HCT116 (cell line): ENCODE data around the gene RNF220. TPM values are rescaled to one million over a fixed set of nuclear protein-coding genes. Genes with fewer than 3 reads are reported as not detected.

Source experiments
- ATAC-seq: fragments of 200-7000 bp; cut with Tn5 transposase; 2 replicates; pipeline ENCODE4 v1.9.1; 2020; ENCODE audit warnings: mild to moderate bottlenecking, moderate library complexity
- BruUV-seq: library from RNA; stranded (reverse); fragments of 400-500 nt; replicated peaks from 2 replicates; lab custom pipeline; 2021; lab: Mats Ljungman, UMichigan
- CTCF ChIA-PET: fragments of 300-600 bp; sonication (Branson Sonifier 250); formaldehyde crosslinking; loops from one replicate; lab custom pipeline; 2021; ENCODE audit warnings: antibody characterized with exemption; lab: Charles Lee
- POLR2A ChIA-PET: fragments of 300-600, 350-600 bp; sonication (Branson Sonifier 250); formaldehyde crosslinking; loops from one replicate; lab custom pipeline; 2021; ENCODE audit warnings: antibody characterized with exemption; lab: Charles Lee
- RAD21 ChIA-PET, 2 experiments: fragments of 300-600 bp; sonication (Branson Sonifier 250); formaldehyde crosslinking; loops; one replicate each; lab custom pipeline; 2023; ENCODE audit warnings: low total read pairs in 2 of 2; ENCODE audit not compliant: uncharacterized antibody in 2 of 2, unreplicated experiment in 2 of 2, low non-redundant PET in 1 of 2; lab: Charles Lee
- DNase-seq: peaks from one replicate; pipeline ENCODE4 v3.0.0-alpha.2; 2010; ENCODE audit warnings: low read depth, low spot score
- H2AFZ ChIP-seq: fragments of 200-600 bp; shearing (Covaris generic), sonication (generic); 2 replicates; pipeline ENCODE4 v1.6.1; 2017; ENCODE audit warnings: low read depth, mixed run types, mixed read lengths, antibody characterized with exemption, low read length; ENCODE audit not compliant: poor library complexity, severe bottlenecking
- H3K27ac ChIP-seq: 2 replicates; pipeline ENCODE4 v1.5.1; 2012; ENCODE audit warnings: low read depth, low read length
- H3K27me3 ChIP-seq: fragments of 200-600 bp; sonication (generic); 2 replicates; pipeline ENCODE4 v1.6.1; 2016; ENCODE audit warnings: mixed run types, low read length, mixed read lengths; ENCODE audit not compliant: insufficient read depth
- H3K36me3 ChIP-seq, 2 experiments: fragments of 200-500 bp in 1 of 2; fragments of 200-600 bp in 1 of 2; sonication (Bioruptor generic) in 1 of 2; sonication (generic) in 1 of 2; 2 replicates each; pipeline versions ENCODE4 v1.5.1 to v1.6.1; 2014 to 2016; ENCODE audit warnings: low read length in 2 of 2, inconsistent platforms in 1 of 2, mixed read lengths in 1 of 2, mixed run types in 1 of 2; ENCODE audit not compliant: insufficient read depth in 2 of 2, control insufficient read depth in 1 of 2
- H3K4me1 ChIP-seq, 2 experiments: fragments of 200-600 bp in 1 of 2; sonication (generic) in 1 of 2; 2 replicates each; pipeline versions ENCODE4 v1.5.1 to v1.6.1; 2012 to 2017; ENCODE audit warnings: low read length in 2 of 2, inconsistent platforms in 1 of 2, mild to moderate bottlenecking in 1 of 2, mixed read lengths in 1 of 2, mixed run types in 1 of 2, moderate library complexity in 1 of 2; ENCODE audit not compliant: insufficient read depth in 2 of 2, control insufficient read depth in 1 of 2
- H3K4me2 ChIP-seq: fragments of 200-600 bp; sonication (generic); 2 replicates; pipeline ENCODE4 v1.6.1; 2017; ENCODE audit warnings: mixed run types, low read length, mixed read lengths
- H3K4me3 ChIP-seq, 2 experiments: fragments of 200-600 bp in 1 of 2; sonication (generic) in 1 of 2; replicated peaks in 1 of 2; 2 replicates each; pipeline ENCODE4 v1.5.1; 2011 to 2016; ENCODE audit warnings: low read length in 2 of 2, control low read depth in 1 of 2, low read depth in 1 of 2, mild to moderate bottlenecking in 1 of 2, mixed read lengths in 1 of 2, mixed run types in 1 of 2
- H3K79me2 ChIP-seq: fragments of 200-600 bp; sonication (generic); 2 replicates; pipeline ENCODE4 v1.6.1; 2017; ENCODE audit warnings: mild to moderate bottlenecking, mixed run types, low read length, moderate library complexity, mixed read lengths; ENCODE audit not compliant: insufficient read depth
- H3K9ac ChIP-seq: fragments of 200-600 bp; sonication (generic); 2 replicates; pipeline ENCODE4 v1.6.1; 2016; ENCODE audit warnings: low read length, mixed read lengths
- H3K9me2 ChIP-seq: fragments of 200-600 bp; sonication (generic), shearing (Covaris generic); 2 replicates; pipeline ENCODE4 v1.6.1; 2017; ENCODE audit warnings: mixed run types, mild to moderate bottlenecking, moderate library complexity; ENCODE audit not compliant: insufficient read depth
- H3K9me3 ChIP-seq, 2 experiments: fragments of 200-500 bp in 1 of 2; fragments of 200-600 bp in 1 of 2; sonication (Bioruptor generic) in 1 of 2; sonication (generic) in 1 of 2; 2 replicates each; pipeline ENCODE4 v1.6.1; 2014 to 2017; ENCODE audit warnings: low read length in 2 of 2, mixed read lengths in 2 of 2, inconsistent platforms in 1 of 2, low read depth in 1 of 2, mild to moderate bottlenecking in 1 of 2, mixed run types in 1 of 2, moderate library complexity in 1 of 2; ENCODE audit not compliant: control insufficient read depth in 1 of 2, insufficient read depth in 1 of 2
- H4K20me1 ChIP-seq: fragments of 200-600 bp; sonication (generic), shearing (Covaris generic); 2 replicates; pipeline ENCODE4 v1.6.1; 2017; ENCODE audit warnings: mixed run types, mild to moderate bottlenecking, moderate library complexity; ENCODE audit not compliant: insufficient read depth
- EGR1 ChIP-seq: IDR thresholded peaks from 2 replicates; pipeline ENCODE4 v1.6.1; 2012; ENCODE audit warnings: low read depth
- FOSL1 ChIP-seq: IDR thresholded peaks from 2 replicates; pipeline ENCODE4 v1.6.1; 2012; ENCODE audit warnings: low read depth
- MAX ChIP-seq: IDR thresholded peaks from 2 replicates; pipeline ENCODE4 v1.6.1; 2012
- POLR2A ChIP-seq: IDR thresholded peaks from 2 replicates; pipeline ENCODE4 v1.7.0; 2011; ENCODE audit warnings: borderline replicate concordance; ENCODE audit not compliant: insufficient read depth, insufficient read length; ENCODE audit errors: extremely low read depth
- POLR2AphosphoS5 ChIP-seq: IDR thresholded peaks from 2 replicates; pipeline ENCODE4 v1.6.1; 2011; ENCODE audit warnings: mild to moderate bottlenecking, low read depth, low read length, moderate library complexity
- SIN3A ChIP-seq: IDR thresholded peaks from 2 replicates; pipeline ENCODE4 v1.6.1; 2012; ENCODE audit warnings: low read depth
- SRF ChIP-seq: IDR thresholded peaks from 2 replicates; pipeline ENCODE4 v1.6.1; 2012; ENCODE audit warnings: low read depth
- TCF7L2 ChIP-seq: IDR thresholded peaks from 2 replicates; pipeline ENCODE4 v1.7.0; 2011; ENCODE audit warnings: borderline replicate concordance, inconsistent platforms; ENCODE audit not compliant: insufficient read depth, insufficient read length; ENCODE audit errors: extremely low read depth
- YY1 ChIP-seq: IDR thresholded peaks from 2 replicates; pipeline ENCODE4 v1.6.1; 2011; ENCODE audit warnings: low read length, low read depth, moderate library complexity, mild to moderate bottlenecking; ENCODE audit not compliant: insufficient replicate concordance; ENCODE audit errors: extremely low read depth
- ZBTB33 ChIP-seq: IDR thresholded peaks from 2 replicates; pipeline ENCODE4 v1.6.1; 2011; ENCODE audit warnings: mild to moderate bottlenecking, low read length, moderate library complexity; ENCODE audit not compliant: insufficient replicate concordance; ENCODE audit errors: extremely low read depth
- ZFX ChIP-seq: fragments of 450-650 bp; IDR thresholded peaks from 2 replicates; pipeline ENCODE4 v1.6.1; 2017
- intact Hi-C: fragments of 100-400 bp; cut with micrococcal nuclease; formaldehyde crosslinking; loops from 2 replicates; pipeline ENCODE4 v1.10.0; 2022
- total RNA-seq: library from RNA; stranded (reverse); gene quantifications from one replicate; pipeline ENCODE4 v1.2.1, GENCODE V29; 2021; ENCODE audit not compliant: unreplicated experiment

RNF220 gene
- total RNA-seq, 1 experiment from 2014 or later = 84.5 TPM

- Histone ChIP-seq H3K4me3 (peak overlapping the region; percentile 76 to 87), H3K9ac (peak overlapping the region; percentile 88), H2AFZ (peak overlapping the region; percentile 23), H4K20me1 (no peaks in the 10 kb centered on the region), H3K4me1 (peaks cover 5 to 22% of the 10 kb centered on the region in 2 experiments; a peak in 3 of 4 replicates), H3K9me2 (0 out of 2 replicates have a peak, but pooled peaks cover 2% of the 10 kb centered on the region), H3K79me2 (peaks cover 33% of the 10 kb centered on the region), H3K27ac (peak overlapping the region; percentile 98), H3K27me3 (no peaks in the 10 kb centered on the region), H3K9me3 (no peaks in the 10 kb centered on the region), H3K36me3 (peaks cover 12 to 36% of the 10 kb centered on the region in 2 experiments; a peak in 3 of 4 replicates), H3K4me2 (peak overlapping the region; percentile 96)
- ATAC-seq = peak; percentile 84
- TF ChIP-seq SRF = no peak
- peak; percentile 47; the same call in 1 of the 2 replicates for TF ChIP-seq SIN3A
- peak; percentile 64 for TF ChIP-seq POLR2A
- TF ChIP-seq ZBTB33 = peak; percentile 46
- no peak for TF ChIP-seq FOSL1
- peak; percentile 61 for TF ChIP-seq ZFX
- TF ChIP-seq TCF7L2 = peak; percentile 14
- peak; percentile 85 for TF ChIP-seq MAX
- peak; percentile 88 for TF ChIP-seq POLR2AphosphoS5
- peak; percentile 95 for TF ChIP-seq EGR1
- TF ChIP-seq YY1 = peak; percentile 96
- intact Hi-C loops = no loop called here
- peak; percentile 48 for DNase-seq
- ChIA-PET CTCF (interaction anchor here (1.1 to 1.5 kb wide), 3 partner anchors 20 to 82 kb away, joined by 3 to 4 read pairs (median 3); no protein-coding TSS in a partner anchor), RAD21 (no interaction called here), POLR2A (interaction anchor here (0.5 to 1.7 kb wide), 4 partner anchors 21 to 304 kb away, joined by 3 to 7 read pairs (median 3); partner anchors contain the start of genes ARMH1 and TMEM53)
- no TSS peak for BruUV-seq
These were observed 226.8 kb downstream of the RNF220 start for GRCh38 chr1:44631647-44632539.
